ENCODE measurements around the gene VPS37B.

The VPS37B gene

GRCh38 chr12:122855928-122856831 is 39.7 kb downstream of the VPS37B start:
- ChIA-PET CTCF (interaction anchor here (0.5 to 2.5 kb wide), 3 partner anchors 63 to 312 kb away, joined by 3 to 14 read pairs (median 4); no protein-coding TSS in a partner anchor), POLR2A (interaction anchor here (0.5 to 1.2 kb wide), 3 partner anchors 20 to 99 kb away, joined by 3 to 4 read pairs (median 4); no protein-coding TSS in a partner anchor)
- no peaks in the 10 kb centered on the region for H3K9me3 ChIP-seq (ENCODE audit: control insufficient read depth, insufficient read depth, low read depth, low read length)
- no peaks in the 10 kb centered on the region for H3K4me1 ChIP-seq (ENCODE audit: control insufficient read depth, insufficient read depth, low read length)
- no peak for TF ChIP-seq ZNF335 (tag by site-specific recombination; conservative IDR thresholded peaks at IDR 0.05)
- peak; percentile 19; the same call in 1 of the 2 replicates for TF ChIP-seq ZNF394 (tag by site-specific recombination; IDR thresholded peaks at IDR 0.05; ENCODE audit: borderline replicate concordance)
- TF ChIP-seq ZNF600 (tag by site-specific recombination; IDR thresholded peaks at IDR 0.05): 0 out of 2 replicates have a peak, but pooled peaks have one; percentile 43
- no peak for TF ChIP-seq ZNF146 (tag by site-specific recombination; IDR thresholded peaks at IDR 0.05)
- peak; percentile 44 for TF ChIP-seq ZIC2 (tag by site-specific recombination; IDR thresholded peaks at IDR 0.05)
- TF ChIP-seq GLIS1 (tag by site-specific recombination; IDR thresholded peaks at IDR 0.05): peak; percentile 14; the same call in 1 of the 2 replicates
- 0 out of 2 replicates have a peak, but pooled peaks have one; percentile 27 for TF ChIP-seq HIC1 (tag by site-specific recombination; IDR thresholded peaks at IDR 0.05)
- TF ChIP-seq ZNF792 (tag by site-specific recombination; IDR thresholded peaks at IDR 0.05): no peak
- no peak for TF ChIP-seq ZFP69B (tag by site-specific recombination; IDR thresholded peaks at IDR 0.05)
- peak; percentile 35 for TF ChIP-seq GLIS2 (tag by site-specific recombination; IDR thresholded peaks at IDR 0.05)
- TF ChIP-seq ATF2 (tag by site-specific recombination; IDR thresholded peaks at IDR 0.05; ENCODE audit: low read depth): no peak
- no peak for TF ChIP-seq ZNF274 (IDR thresholded peaks at IDR 0.05; ENCODE audit: low read length)
- no peak for TF ChIP-seq ZNF274 (tag by site-specific recombination; IDR thresholded peaks at IDR 0.05; ENCODE audit: borderline replicate concordance)
- TF ChIP-seq ZNF518A (tag by site-specific recombination; conservative IDR thresholded peaks at IDR 0.05; ENCODE audit: low read depth): no peak
- no peak for TF ChIP-seq ZBTB21 (tag by site-specific recombination; IDR thresholded peaks at IDR 0.05)
- H3K27ac ChIP-seq (ENCODE audit: extremely low read depth, low read depth, low read length): no peak overlapping the region
- H3K4me3 ChIP-seq (ENCODE audit: low read depth, low read length): no peak overlapping the region
- H3K36me3 ChIP-seq (ENCODE audit: control insufficient read depth in 2 of 2, insufficient read depth in 1 of 2, low read length in 2 of 2): peaks cover 0 to 42% of the 10 kb centered on the region in 2 experiments; a peak in 1 of 3 replicates

Measured in HEK293 (cell line).